Astrocyte (in vitro differentiated cells and primary cell): ENCODE results near the gene UNC80.

Experiments used
- EZH2 ChIP-seq: IDR thresholded peaks from 2 replicates; pipeline ENCODE4 v1.6.1; 2012; ENCODE audit warnings: mild to moderate bottlenecking, low read length, inconsistent platforms; ENCODE audit not compliant: insufficient read depth
- TF ChIP-seq, protein P1 (sequence below): IDR thresholded peaks from 2 replicates; pipeline ENCODE4 v1.5.1; 2011; ENCODE audit warnings: low read depth, mild to moderate bottlenecking, inconsistent platforms, low read length, moderate library complexity; ENCODE audit not compliant: insufficient read depth

DNA sequence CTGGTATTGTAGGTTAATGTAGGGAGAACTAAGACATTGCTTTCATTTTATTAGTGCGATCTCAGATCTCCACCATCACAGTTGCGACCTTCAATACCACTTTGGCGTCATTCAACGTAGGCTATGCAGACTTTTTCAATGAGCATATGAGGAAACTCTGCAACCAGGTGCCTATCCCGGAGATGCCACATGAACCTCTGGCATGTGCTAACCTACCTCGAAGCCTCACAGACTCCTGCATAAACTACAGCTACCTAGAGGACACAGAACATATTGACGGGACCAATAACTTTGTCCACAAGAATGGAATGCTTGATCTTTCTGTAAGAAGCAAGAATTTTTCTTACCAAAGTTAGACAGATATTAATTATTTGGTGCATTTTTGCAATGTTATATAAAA lies 47.3 kb downstream of the UNC80 start:
- TF ChIP-seq, protein P1, sequence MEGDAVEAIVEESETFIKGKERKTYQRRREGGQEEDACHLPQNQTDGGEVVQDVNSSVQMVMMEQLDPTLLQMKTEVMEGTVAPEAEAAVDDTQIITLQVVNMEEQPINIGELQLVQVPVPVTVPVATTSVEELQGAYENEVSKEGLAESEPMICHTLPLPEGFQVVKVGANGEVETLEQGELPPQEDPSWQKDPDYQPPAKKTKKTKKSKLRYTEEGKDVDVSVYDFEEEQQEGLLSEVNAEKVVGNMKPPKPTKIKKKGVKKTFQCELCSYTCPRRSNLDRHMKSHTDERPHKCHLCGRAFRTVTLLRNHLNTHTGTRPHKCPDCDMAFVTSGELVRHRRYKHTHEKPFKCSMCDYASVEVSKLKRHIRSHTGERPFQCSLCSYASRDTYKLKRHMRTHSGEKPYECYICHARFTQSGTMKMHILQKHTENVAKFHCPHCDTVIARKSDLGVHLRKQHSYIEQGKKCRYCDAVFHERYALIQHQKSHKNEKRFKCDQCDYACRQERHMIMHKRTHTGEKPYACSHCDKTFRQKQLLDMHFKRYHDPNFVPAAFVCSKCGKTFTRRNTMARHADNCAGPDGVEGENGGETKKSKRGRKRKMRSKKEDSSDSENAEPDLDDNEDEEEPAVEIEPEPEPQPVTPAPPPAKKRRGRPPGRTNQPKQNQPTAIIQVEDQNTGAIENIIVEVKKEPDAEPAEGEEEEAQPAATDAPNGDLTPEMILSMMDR = no peak
- TF ChIP-seq EZH2 = no peak
